ENCODE data around the gene OTOS. TPM values are rescaled to one million over a fixed set of nuclear protein-coding genes. Genes with fewer than 3 reads are reported as not detected.

The OTOS gene
- total RNA-seq, 1 donor from 2014 or later, result not detected

- no peak for DNase-seq (ENCODE audit: low spot score, unreplicated experiment)
- Mint-ChIP-seq H3K4me1 (ENCODE audit: low read depth) (no peaks in the 10 kb centered on the region), H3K27ac (no peak overlapping the region), H3K9me3 (ENCODE audit: low read depth) (no peaks in the 10 kb centered on the region), H3K4me3 (ENCODE audit: low read depth) (no peak overlapping the region), H3K36me3 (ENCODE audit: insufficient read depth) (no peaks in the 10 kb centered on the region), H3K27me3 (peaks cover 33% of the 10 kb centered on the region)
- no peak for TF ChIP-seq CTCF (IDR thresholded peaks at IDR 0.05; ENCODE audit: unreplicated experiment)
Measured at GRCh38 chr2:240142256-240142775, 1.9 kb upstream of the OTOS start.

GRCh38 chr2:240141736-240142135, 1.3 kb upstream of the OTOS start:
- peaks cover 32% of the 10 kb centered on the region for H3K27me3 Mint-ChIP-seq
- H3K4me3 Mint-ChIP-seq (ENCODE audit: low read depth), result no peak overlapping the region
- H3K27ac Mint-ChIP-seq, result no peak overlapping the region
- no peaks in the 10 kb centered on the region for H3K36me3 Mint-ChIP-seq (ENCODE audit: insufficient read depth)
- TF ChIP-seq CTCF (IDR thresholded peaks at IDR 0.05; ENCODE audit: unreplicated experiment), result no peak
- no peaks in the 10 kb centered on the region for H3K4me1 Mint-ChIP-seq (ENCODE audit: low read depth)
- H3K9me3 Mint-ChIP-seq (ENCODE audit: low read depth), result no peaks in the 10 kb centered on the region
- no peak for DNase-seq (ENCODE audit: low spot score, unreplicated experiment)

- H3K27ac Mint-ChIP-seq, result no peak overlapping the region
- H3K4me1 Mint-ChIP-seq (ENCODE audit: low read depth), result no peaks in the 10 kb centered on the region
- H3K36me3 Mint-ChIP-seq (ENCODE audit: insufficient read depth), result no peaks in the 10 kb centered on the region
- no peaks in the 10 kb centered on the region for H3K9me3 Mint-ChIP-seq (ENCODE audit: low read depth)
- peaks cover 35% of the 10 kb centered on the region for H3K27me3 Mint-ChIP-seq
- no peak overlapping the region for H3K4me3 Mint-ChIP-seq (ENCODE audit: low read depth)
- TF ChIP-seq CTCF (IDR thresholded peaks at IDR 0.05; ENCODE audit: unreplicated experiment), result no peak
- DNase-seq (ENCODE audit: low spot score, unreplicated experiment), result no peak
Measured at GRCh38 chr2:240140920-240141319, 462 bp upstream of the OTOS start.

- peaks cover 35% of the 10 kb centered on the region for H3K27me3 Mint-ChIP-seq
- H3K9me3 Mint-ChIP-seq (ENCODE audit: low read depth), result no peaks in the 10 kb centered on the region
- no peak overlapping the region for H3K27ac Mint-ChIP-seq
- no peak for TF ChIP-seq CTCF (IDR thresholded peaks at IDR 0.05; ENCODE audit: unreplicated experiment)
- H3K4me3 Mint-ChIP-seq (ENCODE audit: low read depth), result no peak overlapping the region
- no peak for DNase-seq (ENCODE audit: low spot score, unreplicated experiment)
- no peaks in the 10 kb centered on the region for H3K36me3 Mint-ChIP-seq (ENCODE audit: insufficient read depth)
- peaks cover 7% of the 10 kb centered on the region for H3K4me1 Mint-ChIP-seq (ENCODE audit: low read depth)
Measured at GRCh38 chr2:240139666-240140393, 628 bp downstream of the OTOS start.

- Mint-ChIP-seq H3K36me3 (ENCODE audit: insufficient read depth) (no peaks in the 10 kb centered on the region), H3K27ac (no peak overlapping the region), H3K27me3 (peaks cover 35% of the 10 kb centered on the region), H3K4me3 (ENCODE audit: low read depth) (no peak overlapping the region), H3K9me3 (ENCODE audit: low read depth) (no peaks in the 10 kb centered on the region), H3K4me1 (ENCODE audit: low read depth) (peaks cover 11% of the 10 kb centered on the region)
- no peak for TF ChIP-seq CTCF (IDR thresholded peaks at IDR 0.05; ENCODE audit: unreplicated experiment)
- DNase-seq (ENCODE audit: low spot score, unreplicated experiment), result no peak
Measured at GRCh38 chr2:240139011-240139441, 1.4 kb downstream of the OTOS start.

Measured in progenitor cell of endocrine pancreas (in vitro differentiated cells).